ENCODE data around the gene ZNF195. TPM values are rescaled to one million over a fixed set of nuclear protein-coding genes. Genes with fewer than 3 reads are reported as not detected.

The ZNF195 gene
- total RNA-seq, 1 donor from 2014 or later, result 16.9 TPM

Other genes with a start within 250 kb of the ZNF195 start
- gene OSBPL5, start 213.8 kb downstream of the ZNF195 start, total RNA-seq, result 37.5 and 41.1 TPM in 2 replicates
- not detected in 2 replicates for gene MRGPRG, start 160.3 kb downstream of the ZNF195 start, total RNA-seq
- gene MRGPRE, start 146.7 kb downstream of the ZNF195 start, total RNA-seq, result not detected in 2 replicates